Hepatic stellate cell (primary cell): ENCODE data around the gene SERGEF.

ENCODE experiments used
- DNase-seq: peaks from one replicate; pipeline ENCODE4 v3.0.0; 2011; ENCODE audit warnings: low spot score

The SERGEF gene

GRCh38 chr11:17812091-17812864 is 200.6 kb downstream of the SERGEF start:
- DNase-seq = no peak

- no peak for DNase-seq
These were observed 201.5 kb downstream of the SERGEF start for GRCh38 chr11:17811352-17811751.

- DNase-seq = no peak
These were observed 202.1 kb downstream of the SERGEF start for GRCh38 chr11:17810746-17811145.

- DNase-seq = no peak
These were observed 202.8 kb downstream of the SERGEF start for GRCh38 chr11:17810041-17810440.

GRCh38 chr11:17807034-17807433 is 205.8 kb downstream of the SERGEF start:
- DNase-seq = no peak

- no peak for DNase-seq
These were observed 207.0 kb downstream of the SERGEF start for GRCh38 chr11:17805873-17806272.

- no peak for DNase-seq
These were observed 207.8 kb downstream of the SERGEF start for GRCh38 chr11:17805043-17805442.

- DNase-seq = no peak
These were observed 209.0 kb downstream of the SERGEF start for GRCh38 chr11:17803754-17804334.

- DNase-seq = no peak
These were observed 210.4 kb downstream of the SERGEF start for GRCh38 chr11:17802491-17802890.

- DNase-seq = no peak
These were observed 211.7 kb downstream of the SERGEF start for GRCh38 chr11:17801166-17801565.

GRCh38 chr11:17799147-17799546 is 213.7 kb downstream of the SERGEF start:
- DNase-seq = no peak

GRCh38 chr11:17798716-17799115 is 214.1 kb downstream of the SERGEF start:
- DNase-seq = no peak

- DNase-seq = no peak
These were observed 214.6 kb downstream of the SERGEF start for GRCh38 chr11:17798253-17798652.

GRCh38 chr11:17796154-17796553 is 216.7 kb downstream of the SERGEF start:
- DNase-seq = no peak

- DNase-seq = no peak
These were observed 217.9 kb downstream of the SERGEF start for GRCh38 chr11:17794981-17795380.

- no peak for DNase-seq
These were observed 219.1 kb downstream of the SERGEF start for GRCh38 chr11:17793642-17794170.

- no peak for DNase-seq
These were observed 220.7 kb downstream of the SERGEF start for GRCh38 chr11:17792161-17792560.

- DNase-seq = no peak
These were observed 221.7 kb downstream of the SERGEF start for GRCh38 chr11:17791144-17791543.

- DNase-seq = peak; percentile 44
These were observed 222.4 kb downstream of the SERGEF start for GRCh38 chr11:17790453-17790852.

- no peak for DNase-seq
These were observed 224.8 kb downstream of the SERGEF start for GRCh38 chr11:17788084-17788483.

GRCh38 chr11:17786824-17787525 is 225.9 kb downstream of the SERGEF start:
- DNase-seq = peak; percentile 78

GRCh38 chr11:17783878-17784277 is 229.0 kb downstream of the SERGEF start:
- DNase-seq = no peak
